Measurements from ENCODE around the gene BDP1.

GRCh38 chr5:71615809-71616208 is 160.4 kb downstream of the BDP1 start:
- TF ChIP-seq CTCF (IDR thresholded peaks at IDR 0.05; ENCODE audit: insufficient read depth, low read length, poor library complexity, severe bottlenecking): no peak
- no peak for TF ChIP-seq EZH2phosphoT487 (conservative IDR thresholded peaks at IDR 0.05; ENCODE audit: low read length)
